Measurements from ENCODE around the gene MMP13. TPM values are rescaled to one million over a fixed set of nuclear protein-coding genes. Genes with fewer than 3 reads are reported as not detected.

The MMP13 gene
- total and polyA plus RNA-seq, 2 of the 4 experiments (the other 2 are of a cell fraction), result not detected

DNA sequence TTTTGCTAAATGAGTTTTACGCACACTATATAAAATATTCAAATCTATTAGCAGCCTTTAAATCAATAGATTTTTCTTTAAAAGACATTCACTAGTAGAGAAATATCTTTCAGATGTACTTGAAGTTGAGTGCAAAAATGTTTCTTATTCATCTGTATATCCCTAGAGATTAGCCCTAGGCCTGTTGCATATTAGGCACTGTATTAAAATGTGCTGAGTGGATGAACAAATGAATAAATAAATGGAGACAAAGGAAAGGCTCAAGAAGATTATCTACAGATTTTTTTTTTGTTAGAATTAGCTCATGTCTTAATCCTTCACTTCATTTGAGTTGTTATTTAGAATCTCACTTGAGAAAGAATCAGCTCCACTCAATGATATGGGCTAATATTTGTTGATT, 12.0 kb upstream of the MMP13 start:
- Histone ChIP-seq H3K4me1 (ENCODE audit: control insufficient read depth, insufficient read depth, low read length) (no peaks in the 10 kb centered on the region; the same call in 1 of the 2 replicates), H3K56ac (ENCODE audit: extremely low read depth, insufficient read depth, low read length) (no peak overlapping the region), H3K14ac (replicated peaks; ENCODE audit: low read depth, low read length) (no peak overlapping the region), H2AK5ac (ENCODE audit: low read depth, low read length) (no peak overlapping the region), H2AK9ac (replicated peaks; ENCODE audit: low read depth, low read length, poor library complexity) (no peak overlapping the region), H3K79me1 (ENCODE audit: low read depth in 1 of 2, low read length in 2 of 2) (no peaks in the 10 kb centered on the region), H3K27ac (ENCODE audit: insufficient read depth, low read length) (no peak overlapping the region), H3K9me3 (ENCODE audit: control insufficient read depth, insufficient read depth, low read length) (no peaks in the 10 kb centered on the region), H3K4ac (ENCODE audit: low read depth, low read length) (no peak overlapping the region), H4K5ac (ENCODE audit: low read depth, low read length) (no peak overlapping the region), H4K8ac (ENCODE audit: low read depth in 2 of 2, low read length in 2 of 2) (no peak overlapping the region), H2AFZ (replicated peaks; ENCODE audit: low read length, poor library complexity) (no peak overlapping the region), H2BK120ac (ENCODE audit: low read depth, low read length) (no peak overlapping the region), H4K20me1 (ENCODE audit: insufficient read depth, low read length) (no peaks in the 10 kb centered on the region), H3K36me3 (ENCODE audit: control insufficient read depth, insufficient read depth, low read length) (no peaks in the 10 kb centered on the region), H2BK15ac (ENCODE audit: low read depth, low read length) (no peak overlapping the region), H3K9ac (ENCODE audit: low read depth, low read length) (no peak overlapping the region), H3K4me3 (ENCODE audit: insufficient read depth, low read depth, low read length) (no peak overlapping the region), H3K23ac (ENCODE audit: low read depth, low read length) (no peak overlapping the region), H4K91ac (ENCODE audit: insufficient read depth, low read depth, low read length) (no peak overlapping the region), H3K4me2 (ENCODE audit: low read depth, low read length) (no peak overlapping the region), H3K9me1 (ENCODE audit: insufficient read depth, low read length) (no peaks in the 10 kb centered on the region), H3K18ac (ENCODE audit: low read depth, low read length) (no peak overlapping the region), H2BK20ac (ENCODE audit: low read depth, low read length) (no peak overlapping the region), H3K27me3 (ENCODE audit: control insufficient read depth, insufficient read depth, low read length) (no peaks in the 10 kb centered on the region), H2BK5ac (ENCODE audit: low read depth, low read length, poor library complexity, severe bottlenecking) (no peak overlapping the region)
- intact Hi-C loops (cut with micrococcal nuclease), result no loop called here
- in situ Hi-C loops (cut with MboI; ENCODE audit: low sequenced_read_pairs), result no loop called here
- CTCF ChIA-PET, result interaction anchor here (0.9 kb wide), 1 partner anchor 18 kb away, joined by 3 read pairs; no protein-coding TSS in a partner anchor
- dilution Hi-C loops (cut with HindIII; ENCODE audit: low sequenced_read_pairs, unreplicated experiment), result no loop called here
- no peak for ATAC-seq (ENCODE audit: low read depth)
- no peak for DNase-seq
- POLR2A ChIA-PET (ENCODE audit: unreplicated experiment), result no interaction called here
- TF ChIP-seq CEBPB (IDR thresholded peaks at IDR 0.05; ENCODE audit: low read depth, low read length) (no peak), RAD21 (IDR thresholded peaks at IDR 0.05; ENCODE audit: low read length) (no peak), MXI1 (IDR thresholded peaks at IDR 0.05; ENCODE audit: borderline replicate concordance, low read depth, low read length) (no peak)
- WGBS, 2 experiments (ENCODE audit: extremely low coverage in 2 of 2, insufficient read length in 1 of 2), result no CpG with 5 or more reads among the region's 1 CpG
- BruUV-seq (replicated peaks), result no TSS peak
